Lower leg skin (tissue), 4 donors: Measurements from ENCODE around the gene PUM2. TPM values are rescaled to one million over a fixed set of nuclear protein-coding genes. Genes with fewer than 3 reads are reported as not detected.
"Not testable (repeated sequence)": the region's sequence is repeated elsewhere in the genome, so short reads cannot be mapped to it uniquely, and the experiment has no call there.

Experiments
- DNase-seq, 2 donors: peaks; one replicate each; pipeline ENCODE4 v3.0.0-alpha.2; 2019; ENCODE audit warnings: low spot score in 2 of 2
- H3K4me3 ChIP-seq: fragments of 200-600 bp; sonication (generic); 2 replicates; pipeline ENCODE4 v1.5.1; 2017; ENCODE audit warnings: mild to moderate bottlenecking, low read depth; ENCODE audit not compliant: poor library complexity, severe bottlenecking
- POLR2A ChIP-seq, 2 donors: fragments of 450-650 bp; IDR thresholded peaks; one replicate each; pipeline ENCODE4 v1.6.1; 2016 to 2017; ENCODE audit warnings: antibody characterized with exemption in 2 of 2, mild to moderate bottlenecking in 1 of 2, moderate library complexity in 1 of 2
- WGBS, 2 donors: methylation state at CpG; one replicate each; pipeline ENCODE4 v1.1.5; 2018; 5-methylcytosine and 5-hydroxymethylcytosine counted together
- intact Hi-C: fragments of 100-400 bp; cut with DNase I; formaldehyde crosslinking; loops from one replicate; pipeline ENCODE4 v1.15.0; 2023; ENCODE audit warnings: low total_unique reads
- total RNA-seq, 4 donors: library from RNA; depleted of rRNA; stranded (reverse); fragments of >200 nt; gene quantifications; one replicate each; pipeline ENCODE4 v1.1.0, GENCODE V29; 2016
- TF ChIP-seq, protein P1 (sequence below), 3 donors: fragments of 450-650 bp; IDR thresholded peaks; one replicate each; pipeline ENCODE4 v1.5.1; 2016; ENCODE audit warnings: antibody characterized with exemption in 3 of 3, mild to moderate bottlenecking in 3 of 3, moderate library complexity in 2 of 3

The PUM2 gene
- total RNA-seq, 4 donors from 2014 or later = 82.5 to 88.1 (median 84.8) TPM

DNA sequence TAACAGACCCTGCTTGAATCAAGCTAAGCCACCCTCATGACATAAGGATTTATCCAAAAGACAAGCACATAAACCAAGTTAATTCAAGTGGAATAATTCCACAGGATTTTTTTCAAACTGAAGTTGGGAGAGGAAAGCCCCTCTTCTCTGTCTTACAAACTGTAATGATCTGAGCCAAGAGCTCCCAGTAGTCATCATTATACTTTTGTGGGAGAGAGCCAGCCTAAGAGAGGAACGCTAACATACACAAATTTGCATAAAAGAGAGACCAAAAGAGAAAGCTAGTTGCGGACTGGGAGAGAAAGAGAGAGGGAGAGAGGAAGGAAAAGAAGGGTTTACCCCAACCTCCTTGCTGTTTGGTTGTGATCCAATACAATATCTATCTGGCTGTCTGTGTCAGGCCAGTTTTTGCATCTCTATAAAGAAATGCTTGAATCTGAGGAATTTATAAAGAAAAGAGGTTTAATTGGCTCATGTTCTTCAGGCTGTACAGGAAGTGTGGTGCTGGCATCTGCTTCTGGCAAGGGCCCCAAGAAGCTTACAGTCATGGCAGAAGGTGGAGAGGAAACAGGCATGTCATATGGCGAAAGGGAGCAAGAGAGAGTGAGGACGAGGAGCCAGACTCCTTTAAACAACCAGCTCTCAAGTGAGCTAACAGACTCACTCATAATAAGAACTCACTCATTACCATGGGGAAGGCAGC, 20.8 kb upstream of the PUM2 start:
- intact Hi-C loops = no loop called here
- DNase-seq = peak in 1 of 2 donors; percentile 43
- no peak overlapping the region for H3K4me3 ChIP-seq
- WGBS, 2 donors = 53 to 57% methylated on average over 4 of the region's 4 CpGs
- no peak for TF ChIP-seq POLR2A (IDR thresholded peaks at IDR 0.05)
- TF ChIP-seq, protein P1, sequence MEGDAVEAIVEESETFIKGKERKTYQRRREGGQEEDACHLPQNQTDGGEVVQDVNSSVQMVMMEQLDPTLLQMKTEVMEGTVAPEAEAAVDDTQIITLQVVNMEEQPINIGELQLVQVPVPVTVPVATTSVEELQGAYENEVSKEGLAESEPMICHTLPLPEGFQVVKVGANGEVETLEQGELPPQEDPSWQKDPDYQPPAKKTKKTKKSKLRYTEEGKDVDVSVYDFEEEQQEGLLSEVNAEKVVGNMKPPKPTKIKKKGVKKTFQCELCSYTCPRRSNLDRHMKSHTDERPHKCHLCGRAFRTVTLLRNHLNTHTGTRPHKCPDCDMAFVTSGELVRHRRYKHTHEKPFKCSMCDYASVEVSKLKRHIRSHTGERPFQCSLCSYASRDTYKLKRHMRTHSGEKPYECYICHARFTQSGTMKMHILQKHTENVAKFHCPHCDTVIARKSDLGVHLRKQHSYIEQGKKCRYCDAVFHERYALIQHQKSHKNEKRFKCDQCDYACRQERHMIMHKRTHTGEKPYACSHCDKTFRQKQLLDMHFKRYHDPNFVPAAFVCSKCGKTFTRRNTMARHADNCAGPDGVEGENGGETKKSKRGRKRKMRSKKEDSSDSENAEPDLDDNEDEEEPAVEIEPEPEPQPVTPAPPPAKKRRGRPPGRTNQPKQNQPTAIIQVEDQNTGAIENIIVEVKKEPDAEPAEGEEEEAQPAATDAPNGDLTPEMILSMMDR (IDR thresholded peaks at IDR 0.05) = no peak

DNA sequence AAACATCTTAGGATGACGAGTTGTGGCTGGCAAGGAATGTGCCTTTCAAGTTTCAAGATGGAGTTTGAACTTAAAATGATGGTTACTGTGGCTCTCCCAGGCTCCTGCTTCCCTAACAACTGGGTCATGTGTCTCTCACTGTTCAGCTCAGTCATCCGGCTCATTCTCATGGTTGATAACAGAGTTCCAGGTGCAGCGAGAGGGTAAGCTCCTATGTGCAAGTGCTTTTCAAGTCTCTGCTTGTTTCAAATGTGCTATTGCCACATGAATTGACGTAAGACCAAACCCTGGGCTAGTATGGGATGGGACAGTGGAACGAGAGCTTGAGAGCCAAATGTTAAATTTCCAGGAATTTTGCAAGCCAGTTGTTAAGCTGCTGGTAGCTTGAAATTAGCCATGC, 19.5 kb upstream of the PUM2 start:
- TF ChIP-seq, protein P1 (IDR thresholded peaks at IDR 0.05) = no peak
- no peak for TF ChIP-seq POLR2A (IDR thresholded peaks at IDR 0.05)
- no peak overlapping the region for H3K4me3 ChIP-seq
- intact Hi-C loops = no loop called here
- WGBS, 2 donors = 31 to 36% methylated on average over 5 of the region's 5 CpGs
- DNase-seq = peak; percentile 73 to 76

DNA sequence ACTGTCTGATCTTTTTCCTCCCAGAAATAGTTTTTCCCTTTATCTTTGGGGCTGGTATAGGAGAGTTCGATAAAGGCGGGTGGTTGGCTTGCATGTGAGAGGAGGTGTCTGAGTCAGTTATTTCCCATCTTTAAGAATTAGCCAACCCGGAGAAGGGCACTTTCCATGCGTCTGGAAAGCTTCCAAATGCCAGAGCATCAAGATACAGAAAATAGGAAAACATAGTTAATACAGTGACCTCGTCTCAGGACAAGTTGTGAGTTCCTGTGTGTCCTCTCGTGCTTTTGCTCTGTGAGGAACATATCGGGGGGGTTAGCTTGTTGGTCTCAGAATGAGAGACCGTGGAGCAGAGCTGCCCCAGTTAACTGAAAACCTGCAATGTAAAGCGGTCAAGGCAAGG, 18.7 kb upstream of the PUM2 start:
- H3K4me3 ChIP-seq = no peak overlapping the region
- 86 to 87% methylated on average over 9 of the region's 9 CpGs for WGBS, 2 donors
- intact Hi-C loops = no loop called here
- peak in 1 of 2 donors; percentile 59 for DNase-seq
- TF ChIP-seq, protein P1 (IDR thresholded peaks at IDR 0.05) = no peak
- TF ChIP-seq POLR2A (IDR thresholded peaks at IDR 0.05) = no peak

DNA sequence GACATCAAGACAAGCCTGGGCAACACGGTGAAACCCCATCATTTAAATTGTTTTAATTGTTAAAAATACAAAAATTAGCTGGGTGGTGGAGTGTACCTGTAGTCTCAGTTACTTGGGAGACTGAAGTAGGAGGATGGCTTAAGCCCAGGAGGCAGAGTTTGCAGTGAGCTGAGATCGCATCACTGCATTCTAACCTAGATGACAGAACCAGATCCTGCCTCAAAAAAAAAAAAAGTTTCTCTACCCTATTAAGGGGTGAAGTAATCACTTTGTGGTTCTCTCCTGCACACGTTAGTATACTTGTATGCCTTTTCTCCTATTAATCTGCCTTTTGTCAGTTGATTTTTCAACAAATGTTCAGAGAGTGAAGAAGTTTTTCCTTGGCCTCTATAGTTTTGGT, 18.1 kb upstream of the PUM2 start:
- TF ChIP-seq, protein P1 (IDR thresholded peaks at IDR 0.05) = no peak
- TF ChIP-seq POLR2A (IDR thresholded peaks at IDR 0.05) = no peak
- intact Hi-C loops = no loop called here
- peak in 1 of 2 donors; percentile 34 for DNase-seq
- WGBS, 2 donors = 81 to 82% methylated on average over 3 of the region's 3 CpGs
- no peak overlapping the region for H3K4me3 ChIP-seq

DNA sequence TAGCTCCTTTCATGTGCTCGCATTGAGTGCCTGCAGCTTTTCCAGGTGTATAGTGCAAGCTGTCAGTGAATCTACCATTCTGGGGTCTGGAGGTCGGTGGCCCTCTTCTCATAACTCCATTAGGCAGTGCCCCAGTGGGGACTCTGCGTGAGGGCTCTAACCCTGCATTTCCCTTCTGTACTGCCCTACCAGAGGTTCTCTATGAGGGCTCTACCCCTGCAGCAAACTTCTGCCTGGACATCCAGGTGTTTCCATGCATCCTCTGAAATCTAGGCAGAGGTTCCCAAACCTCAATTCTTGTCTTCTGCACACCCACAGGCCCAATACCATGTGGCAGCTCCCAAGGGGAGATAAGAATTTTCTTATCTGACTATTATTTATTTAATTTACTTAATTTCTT, 17.3 kb upstream of the PUM2 start:
- H3K4me3 ChIP-seq, intact Hi-C loops: not testable (repeated sequence)
- WGBS, 2 donors = 86 to 94% methylated on average over 3 of the region's 3 CpGs

DNA sequence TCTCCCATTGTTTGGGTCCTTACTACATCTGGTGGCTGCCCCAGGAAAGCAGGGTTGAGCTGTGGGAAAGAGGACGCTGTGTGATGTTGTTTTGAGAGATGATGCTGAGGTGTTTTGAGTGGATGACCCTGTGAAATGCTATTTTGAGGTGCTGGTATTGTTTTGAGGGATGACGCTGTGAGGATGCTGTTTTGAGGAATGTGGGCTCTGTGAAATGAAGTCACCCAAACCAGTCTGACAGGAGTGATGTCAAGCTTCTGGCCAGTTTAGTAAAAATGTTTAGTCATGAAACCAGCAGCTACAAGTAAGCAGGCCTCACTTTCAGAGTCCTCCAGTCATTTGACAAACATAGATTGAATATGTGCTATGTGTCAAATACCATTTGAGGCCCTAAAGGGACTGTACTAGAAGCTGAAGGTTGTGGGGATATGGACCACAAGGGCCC, 16.1 kb upstream of the PUM2 start:
- intact Hi-C loops = no loop called here
- TF ChIP-seq, protein P1 (IDR thresholded peaks at IDR 0.05) = no peak
- no peak for TF ChIP-seq POLR2A (IDR thresholded peaks at IDR 0.05)
- no peak overlapping the region for H3K4me3 ChIP-seq
- 59 to 74% methylated on average over 2 of the region's 2 CpGs for WGBS, 2 donors
- DNase-seq = no peak

More for the DNA sequence above, 17.3 kb upstream of the PUM2 start:
- not testable (repeated sequence) for DNase-seq
